Right atrium auricular region (tissue), 2 donors: ENCODE data around the gene CNNM1. TPM values are rescaled to one million over a fixed set of nuclear protein-coding genes. Genes with fewer than 3 reads are reported as not detected.

ENCODE experiments used
- DNase-seq: peaks from one replicate; pipeline ENCODE4 v3.0.0-alpha.2; 2019; ENCODE audit warnings: low spot score
- H3K27ac ChIP-seq, 2 donors: fragments of 200-600 bp; sonication (generic); 1 replicate in 1 of 2; 2 replicates in 1 of 2; pipeline ENCODE4 v1.5.1; 2016 to 2019
- H3K27me3 ChIP-seq, 2 donors: fragments of 200-600 bp; sonication (generic); one replicate each; pipeline versions ENCODE4 v1.5.1 to v1.6.0; 2017 to 2019
- H3K36me3 ChIP-seq: fragments of 200-600 bp; sonication (generic); one replicate; pipeline ENCODE4 v1.5.1; 2016
- H3K4me1 ChIP-seq, 2 donors: fragments of 200-600 bp; sonication (generic); one replicate each; pipeline versions ENCODE4 v1.5.1 to v1.6.0; 2017 to 2019
- H3K4me3 ChIP-seq, 2 donors: fragments of 200-600 bp; sonication (generic); 1 replicate in 1 of 2; 2 replicates in 1 of 2; pipeline ENCODE4 v1.5.1; 2017 to 2019; ENCODE audit warnings: mild to moderate bottlenecking in 1 of 2, moderate library complexity in 1 of 2
- H3K9me3 ChIP-seq, 2 donors: fragments of 200-600 bp; sonication (generic); one replicate each; pipeline ENCODE4 v1.5.1; 2019
- total RNA-seq, 2 donors: library from RNA; depleted of rRNA; stranded (reverse); fragments of >200 nt; gene quantifications; one replicate each; pipeline ENCODE4 v1.1.0, GENCODE V29; 2016
- TF ChIP-seq, protein P1 (sequence below), 2 donors: fragments of 200-600 bp; sonication (generic); IDR thresholded peaks; one replicate each; pipeline ENCODE4 v1.5.1; 2019; ENCODE audit warnings: antibody characterized with exemption in 2 of 2

The CNNM1 gene
- total RNA-seq, 2 donors from 2014 or later, result 0.07 to 0.79 TPM

DNA sequence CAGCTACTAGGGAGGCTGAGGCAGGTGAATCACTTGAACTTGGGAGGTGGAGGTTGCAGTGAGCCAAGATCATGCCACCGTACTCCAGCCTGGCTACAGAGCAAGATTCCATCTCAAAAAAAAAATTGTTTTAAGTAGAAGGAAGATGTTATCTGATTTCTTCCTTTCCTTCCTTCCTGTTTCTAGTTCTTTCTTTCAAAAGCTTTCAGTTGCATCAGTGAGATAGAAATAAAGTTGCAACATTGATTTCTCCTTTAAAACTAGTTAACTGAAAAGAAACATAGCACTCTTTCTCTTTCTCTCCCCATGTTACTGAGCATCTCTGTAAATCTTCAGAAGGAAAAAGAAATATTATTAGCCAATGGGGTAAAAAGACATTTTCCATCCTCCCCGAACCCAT lies 37.5 kb downstream of the CNNM1 start:
- Histone ChIP-seq H3K36me3 (no peaks in the 10 kb centered on the region), H3K4me1 (no peaks in the 10 kb centered on the region)

DNA sequence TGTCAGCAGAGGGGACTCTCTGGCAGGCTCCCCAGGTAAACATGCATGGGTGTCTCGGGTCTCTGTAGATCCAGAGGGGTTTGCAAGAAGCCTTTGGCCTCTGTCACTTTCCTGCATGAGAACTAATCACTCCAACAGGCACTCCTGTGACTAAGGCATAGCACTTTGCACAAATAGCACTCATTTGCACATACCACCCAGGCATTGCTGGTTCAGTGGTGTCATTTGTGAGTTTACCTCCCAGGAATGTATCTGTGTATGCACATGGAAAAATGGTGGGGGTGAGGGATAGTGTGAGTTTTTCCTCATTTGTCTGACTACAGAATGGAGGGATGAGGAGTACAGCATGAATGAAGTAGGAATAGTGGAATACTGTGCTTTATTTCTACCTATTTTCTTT lies 39.5 kb downstream of the CNNM1 start:
- Histone ChIP-seq H3K4me3 (no peak overlapping the region), H3K27me3 (no peaks in the 10 kb centered on the region), H3K27ac (no peak overlapping the region), H3K9me3 (no peaks in the 10 kb centered on the region), H3K4me1 (no peaks in the 10 kb centered on the region), H3K36me3 (no peaks in the 10 kb centered on the region)
- DNase-seq, result no peak
- TF ChIP-seq, protein P1, sequence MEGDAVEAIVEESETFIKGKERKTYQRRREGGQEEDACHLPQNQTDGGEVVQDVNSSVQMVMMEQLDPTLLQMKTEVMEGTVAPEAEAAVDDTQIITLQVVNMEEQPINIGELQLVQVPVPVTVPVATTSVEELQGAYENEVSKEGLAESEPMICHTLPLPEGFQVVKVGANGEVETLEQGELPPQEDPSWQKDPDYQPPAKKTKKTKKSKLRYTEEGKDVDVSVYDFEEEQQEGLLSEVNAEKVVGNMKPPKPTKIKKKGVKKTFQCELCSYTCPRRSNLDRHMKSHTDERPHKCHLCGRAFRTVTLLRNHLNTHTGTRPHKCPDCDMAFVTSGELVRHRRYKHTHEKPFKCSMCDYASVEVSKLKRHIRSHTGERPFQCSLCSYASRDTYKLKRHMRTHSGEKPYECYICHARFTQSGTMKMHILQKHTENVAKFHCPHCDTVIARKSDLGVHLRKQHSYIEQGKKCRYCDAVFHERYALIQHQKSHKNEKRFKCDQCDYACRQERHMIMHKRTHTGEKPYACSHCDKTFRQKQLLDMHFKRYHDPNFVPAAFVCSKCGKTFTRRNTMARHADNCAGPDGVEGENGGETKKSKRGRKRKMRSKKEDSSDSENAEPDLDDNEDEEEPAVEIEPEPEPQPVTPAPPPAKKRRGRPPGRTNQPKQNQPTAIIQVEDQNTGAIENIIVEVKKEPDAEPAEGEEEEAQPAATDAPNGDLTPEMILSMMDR (IDR thresholded peaks at IDR 0.05), result no peak

More for the DNA sequence above, 37.5 kb downstream of the CNNM1 start:
- H3K4me3 ChIP-seq, result no peak overlapping the region
- H3K9me3 ChIP-seq, result no peaks in the 10 kb centered on the region
- TF ChIP-seq, protein P1 (IDR thresholded peaks at IDR 0.05), result no peak
- DNase-seq, result no peak
- H3K27ac ChIP-seq, result no peak overlapping the region
- no peaks in the 10 kb centered on the region for H3K27me3 ChIP-seq

DNA sequence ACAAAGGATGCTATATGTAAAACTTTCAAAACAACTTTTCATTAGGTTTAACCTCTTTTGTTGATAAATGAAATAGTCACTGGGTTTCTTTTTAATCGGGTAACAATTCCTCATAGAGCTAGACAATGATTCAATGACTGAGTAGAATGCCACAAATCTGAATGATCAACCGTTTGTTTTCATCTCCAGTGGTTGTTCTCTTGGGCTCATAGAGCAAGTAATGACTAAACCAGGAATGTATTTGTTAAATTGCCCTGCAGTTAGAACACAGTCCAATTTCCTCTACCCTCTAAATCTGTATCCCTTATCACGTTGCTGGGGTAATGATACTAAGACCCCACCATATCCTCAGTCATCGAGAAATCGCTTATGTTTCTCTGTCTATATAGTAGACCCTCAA lies 40.0 kb downstream of the CNNM1 start:
- no peaks in the 10 kb centered on the region for H3K9me3 ChIP-seq
- TF ChIP-seq, protein P1 (IDR thresholded peaks at IDR 0.05), result no peak
- no peak overlapping the region for H3K4me3 ChIP-seq
- no peaks in the 10 kb centered on the region for H3K36me3 ChIP-seq
- no peaks in the 10 kb centered on the region for H3K4me1 ChIP-seq
- no peak overlapping the region for H3K27ac ChIP-seq
- H3K27me3 ChIP-seq, result no peaks in the 10 kb centered on the region
- no peak for DNase-seq

DNA sequence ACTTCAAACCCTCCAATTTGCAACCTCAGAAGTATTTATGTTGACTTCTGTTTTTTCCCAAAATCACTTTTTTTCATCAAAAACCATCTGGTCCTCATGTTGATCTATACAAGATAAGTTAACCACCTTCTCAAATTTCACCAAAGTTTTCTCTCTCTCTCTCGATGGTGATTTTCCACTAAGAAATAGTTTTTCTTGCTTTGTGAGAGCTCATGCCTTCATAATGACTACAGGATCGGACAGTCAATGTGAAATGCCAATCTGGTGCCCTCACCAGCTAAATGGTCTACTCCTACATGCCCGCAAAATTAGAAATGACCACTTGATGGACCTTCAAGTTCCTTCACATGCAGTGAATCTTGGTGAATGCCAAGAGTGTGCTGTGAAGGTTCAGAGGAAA lies 40.4 kb downstream of the CNNM1 start:
- DNase-seq, result no peak
- Histone ChIP-seq H3K4me3 (no peak overlapping the region), H3K27ac (no peak overlapping the region), H3K9me3 (no peaks in the 10 kb centered on the region), H3K27me3 (no peaks in the 10 kb centered on the region), H3K36me3 (no peaks in the 10 kb centered on the region), H3K4me1 (no peaks in the 10 kb centered on the region)
- TF ChIP-seq, protein P1 (IDR thresholded peaks at IDR 0.05), result no peak

DNA sequence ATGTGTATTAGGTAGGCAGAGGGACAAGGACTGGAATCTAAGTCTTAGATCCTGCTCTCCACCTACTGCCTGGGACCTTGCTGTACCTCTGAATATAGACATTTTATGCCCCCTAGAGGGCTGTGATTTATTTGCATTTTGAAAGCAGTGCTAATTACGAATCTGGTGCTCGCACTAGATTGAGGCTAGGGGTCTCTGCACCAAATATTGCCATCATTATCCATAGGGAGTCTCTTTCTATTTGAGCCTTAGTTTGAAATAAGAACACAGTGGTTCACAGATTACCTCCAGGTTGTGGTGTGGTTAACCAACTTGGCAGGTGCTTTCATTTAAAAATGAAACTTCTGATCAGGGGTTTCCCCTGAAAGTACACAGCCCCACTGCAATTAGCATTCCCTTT lies 41.8 kb downstream of the CNNM1 start:
- Histone ChIP-seq H3K4me1 (no peaks in the 10 kb centered on the region), H3K9me3 (no peaks in the 10 kb centered on the region), H3K27ac (no peak overlapping the region), H3K4me3 (no peak overlapping the region), H3K27me3 (no peaks in the 10 kb centered on the region), H3K36me3 (no peaks in the 10 kb centered on the region)
- TF ChIP-seq, protein P1 (IDR thresholded peaks at IDR 0.05), result peak; percentile 15 to 56
- no peak for DNase-seq

DNA sequence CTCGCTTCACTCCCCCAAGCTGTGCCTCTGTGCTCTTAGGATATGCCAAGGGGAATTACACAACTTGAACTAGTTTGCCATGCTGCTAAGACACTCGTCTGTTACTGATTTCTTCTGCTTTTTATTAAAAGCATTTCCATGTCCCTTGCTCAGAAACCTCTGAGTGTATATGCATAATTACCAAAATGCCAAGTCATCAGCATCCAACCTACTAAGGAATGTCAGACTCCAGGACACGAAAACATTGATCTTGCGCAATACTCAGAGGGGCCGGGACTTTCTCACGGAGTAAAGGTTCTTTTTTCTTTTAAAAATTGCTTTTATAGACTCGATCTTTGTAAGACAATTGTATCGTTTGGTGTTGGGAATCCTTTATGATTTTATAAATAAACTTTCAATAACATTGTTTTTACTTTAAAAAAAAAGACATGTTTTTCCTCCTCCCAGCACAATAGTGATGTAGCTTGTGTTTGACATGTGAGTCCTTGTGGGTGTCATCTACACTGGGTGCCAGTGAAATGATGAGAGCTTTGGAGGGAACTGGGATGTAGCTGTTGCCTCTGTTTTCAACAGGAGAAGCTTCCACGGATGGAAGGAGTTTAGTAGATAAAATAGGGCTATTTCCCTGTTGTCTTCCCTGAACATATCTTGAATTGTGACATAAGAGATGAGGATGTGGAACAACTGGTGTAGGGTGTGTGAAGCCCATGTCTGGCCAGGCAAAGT lies 43.6 kb downstream of the CNNM1 start:
- TF ChIP-seq, protein P1 (IDR thresholded peaks at IDR 0.05), result no peak
- Histone ChIP-seq H3K4me1 (no peaks in the 10 kb centered on the region), H3K27ac (no peak overlapping the region), H3K9me3 (no peaks in the 10 kb centered on the region), H3K4me3 (no peak overlapping the region), H3K27me3 (no peaks in the 10 kb centered on the region), H3K36me3 (no peaks in the 10 kb centered on the region)
- no peak for DNase-seq
